HG02763 (cell line): ENCODE data around the gene GAL.
"Not testable (repeated sequence)": the region's sequence is repeated elsewhere in the genome, so short reads cannot be mapped to it uniquely, and the experiment has no call there.

Source experiments
- ATAC-seq: cut with Tn5 transposase; IDR thresholded peaks from one replicate; pipeline ENCODE4 v1.9.1; 2021; ENCODE audit warnings: mild to moderate bottlenecking, moderate library complexity; ENCODE audit not compliant: unreplicated experiment

Gene GAL, protein sequence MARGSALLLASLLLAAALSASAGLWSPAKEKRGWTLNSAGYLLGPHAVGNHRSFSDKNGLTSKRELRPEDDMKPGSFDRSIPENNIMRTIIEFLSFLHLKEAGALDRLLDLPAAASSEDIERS

DNA sequence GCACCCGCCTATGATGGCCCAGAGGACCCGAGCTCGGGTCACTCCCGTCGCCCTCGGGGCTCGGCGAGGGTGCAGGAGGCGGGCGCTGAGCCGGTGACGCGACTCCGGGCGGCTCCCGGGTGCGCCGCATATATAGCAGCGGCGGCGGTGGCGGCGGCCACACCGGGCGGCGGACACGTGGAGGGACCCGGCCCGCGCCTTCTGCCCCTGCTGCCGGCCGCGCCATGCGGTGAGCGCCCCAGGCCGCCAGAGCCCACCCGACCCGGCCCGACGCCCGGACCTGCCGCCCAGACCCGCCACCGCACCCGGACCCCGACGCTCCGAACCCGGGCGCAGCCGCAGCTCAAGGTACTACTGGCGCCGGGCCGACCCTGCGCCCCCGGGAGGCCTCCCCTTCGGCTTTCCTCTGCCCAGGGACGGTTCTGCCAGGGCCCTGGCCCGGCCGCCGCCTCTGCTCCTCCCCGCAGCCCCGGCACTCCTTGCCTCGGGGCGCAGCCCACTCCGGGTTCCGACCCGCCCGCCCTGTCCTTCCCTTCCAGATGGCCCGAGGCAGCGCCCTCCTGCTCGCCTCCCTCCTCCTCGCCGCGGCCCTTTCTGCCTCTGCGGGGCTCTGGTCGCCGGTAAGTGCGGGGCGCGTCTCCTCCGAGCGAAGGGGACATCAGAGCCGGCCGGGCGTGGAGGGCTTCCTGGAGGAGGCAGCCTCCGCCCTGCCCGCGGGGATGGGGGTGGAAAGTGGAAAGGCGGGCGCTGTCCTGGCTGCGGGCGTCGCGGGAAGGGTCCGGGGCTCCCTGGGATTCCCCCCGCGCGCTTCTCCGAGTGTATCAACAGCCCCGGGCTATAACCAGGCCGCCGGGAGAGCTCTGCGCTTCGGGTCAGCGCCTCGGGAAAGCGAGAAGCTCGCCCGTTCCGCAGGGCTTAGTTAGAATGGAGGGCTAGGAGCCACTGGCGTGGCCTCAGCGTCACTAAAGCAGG is at the start of gene GAL:
TSS of gene GAL (plus strand) at position 160 of the 972 bp plus-strand sequence. CDS start at position 540, 380 bp downstream.
- ATAC-seq = no peak

DNA sequence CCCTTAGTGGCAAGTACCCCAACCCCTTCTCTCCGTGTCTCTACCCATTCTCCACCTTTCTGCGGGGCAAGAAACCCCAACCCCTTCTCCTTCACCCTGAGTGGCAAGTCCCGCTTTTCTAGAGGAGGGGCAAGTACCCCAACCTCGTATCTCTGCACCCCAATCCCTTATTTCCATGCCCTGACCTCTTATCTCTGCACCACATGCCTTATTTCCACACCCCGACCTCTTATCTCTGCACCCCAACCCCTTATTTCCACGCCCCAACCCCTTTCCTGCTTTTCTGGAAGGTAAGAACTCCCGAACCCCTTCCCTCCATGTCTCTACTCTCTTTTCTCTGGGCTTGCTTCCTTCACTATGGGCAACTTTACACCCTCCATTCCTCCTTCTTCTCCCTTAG is 49.7 kb upstream of the GAL start:
- ATAC-seq = not testable (repeated sequence)

DNA sequence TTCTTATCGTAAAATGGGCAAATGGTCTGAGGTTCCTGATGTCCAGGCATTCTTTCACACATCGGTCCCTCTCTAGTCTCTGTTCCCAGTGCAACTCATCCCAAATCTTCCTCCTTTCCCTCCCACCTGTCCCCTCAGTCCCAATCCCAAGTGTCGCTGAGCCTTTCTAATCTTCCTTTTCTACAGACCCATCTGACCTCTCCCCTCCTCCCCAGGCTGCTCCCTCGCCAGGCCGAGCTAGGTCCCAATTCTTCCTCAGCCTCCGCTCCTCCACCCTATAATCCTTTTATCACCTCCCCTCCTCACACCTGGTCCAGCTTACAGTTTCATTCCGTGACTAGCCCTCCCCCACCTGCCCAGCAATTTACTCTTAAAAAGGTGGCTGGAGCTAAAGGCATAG is 49.2 kb upstream of the GAL start:
- ATAC-seq = not testable (repeated sequence)

DNA sequence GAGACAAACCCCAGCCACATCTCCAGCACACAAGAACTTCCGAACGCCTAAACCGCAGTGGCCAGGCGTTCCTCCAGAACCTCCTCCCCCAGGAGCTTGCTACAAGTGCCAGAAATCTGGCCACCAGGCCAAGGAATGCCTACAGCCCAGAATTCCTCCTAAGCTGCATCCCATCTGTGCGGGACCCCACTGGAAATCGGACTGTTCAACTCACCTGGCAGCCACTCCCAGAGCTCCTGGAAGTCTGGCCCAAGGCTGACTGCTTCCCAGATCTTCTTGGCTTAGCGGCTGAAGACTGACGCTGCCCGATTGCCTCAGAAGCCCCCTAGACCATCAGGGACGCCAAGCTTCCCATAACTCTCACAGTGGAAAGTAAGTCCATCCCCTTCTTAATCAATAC is 48.5 kb upstream of the GAL start:
- not testable (repeated sequence) for ATAC-seq

DNA sequence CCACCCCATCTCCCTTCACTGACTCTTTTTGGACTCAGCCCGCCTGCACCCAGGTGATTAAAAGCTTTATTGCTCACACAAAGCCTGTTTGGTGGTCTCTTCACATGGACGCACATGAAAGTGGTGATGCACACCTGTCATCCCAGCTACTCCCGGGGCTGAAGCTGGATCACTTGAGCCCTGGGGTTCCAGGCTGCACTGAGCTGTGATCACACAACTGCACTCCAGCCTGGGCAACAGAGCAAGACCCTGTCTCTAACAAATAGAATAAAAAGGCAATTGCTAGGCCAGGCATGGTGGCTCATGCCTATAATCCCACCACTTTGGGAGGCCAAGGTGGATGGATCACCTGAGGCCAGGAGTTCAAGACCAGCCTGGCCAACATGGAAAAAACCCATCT is 45.0 kb upstream of the GAL start:
- ATAC-seq = not testable (repeated sequence)

DNA sequence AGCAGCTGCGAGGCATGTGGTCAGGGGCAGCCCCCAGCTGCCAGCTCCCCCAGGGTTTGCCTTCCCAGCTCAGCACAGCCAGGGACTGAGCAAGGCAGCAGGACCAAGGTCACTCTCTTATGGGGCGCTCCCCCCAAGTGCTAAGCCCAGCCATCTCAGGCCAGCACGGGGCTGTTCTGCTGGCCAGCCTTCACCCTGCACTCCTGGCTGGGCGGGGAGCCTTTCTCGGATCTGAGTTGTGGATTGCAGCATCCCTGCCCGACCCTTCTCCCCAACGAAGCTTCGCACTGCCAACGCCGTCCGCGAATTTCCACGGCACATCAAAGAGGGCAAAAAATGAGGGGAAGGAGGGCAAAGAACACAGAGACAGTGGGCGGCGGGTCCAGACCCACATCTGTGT is 42.5 kb upstream of the GAL start:
- ATAC-seq = no peak

DNA sequence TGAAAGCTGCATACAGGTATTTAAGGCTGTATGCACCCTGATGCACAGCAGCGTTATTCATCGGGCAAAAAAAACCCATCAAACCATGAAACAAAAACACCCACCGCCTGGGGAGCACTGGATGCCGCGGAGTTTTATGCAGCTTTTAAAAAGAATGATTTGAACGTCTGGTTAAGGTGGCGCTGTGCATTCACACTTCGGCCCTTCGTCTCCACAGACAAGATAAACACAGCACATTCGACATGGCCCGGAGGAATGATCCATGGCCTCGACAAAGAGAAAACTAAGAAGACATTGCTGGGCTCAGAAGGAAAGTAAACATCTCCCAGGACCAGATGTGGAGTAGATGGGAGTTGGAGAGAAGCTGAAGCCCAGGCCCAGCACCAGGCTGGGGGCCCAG is 40.8 kb upstream of the GAL start:
- ATAC-seq = no peak

DNA sequence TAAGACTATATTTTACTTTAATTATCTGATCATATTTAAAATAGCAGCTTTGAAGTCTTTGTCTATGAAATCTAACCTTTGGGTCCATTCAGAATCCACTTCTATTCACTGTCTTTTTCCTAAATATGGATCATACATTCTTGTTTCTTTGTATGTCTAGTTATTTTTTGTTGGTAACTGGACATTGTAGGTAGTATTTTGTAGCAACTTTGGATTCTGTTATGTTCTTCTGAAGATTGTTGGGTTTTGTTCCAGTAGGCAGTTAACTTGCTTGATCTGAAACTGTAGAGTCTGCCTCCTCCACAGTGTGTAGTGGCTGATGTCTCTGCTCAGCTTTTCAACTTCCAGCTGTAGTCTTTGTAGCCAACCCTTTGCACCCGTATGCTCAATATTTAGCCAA is 37.5 kb upstream of the GAL start:
- no peak for ATAC-seq

DNA sequence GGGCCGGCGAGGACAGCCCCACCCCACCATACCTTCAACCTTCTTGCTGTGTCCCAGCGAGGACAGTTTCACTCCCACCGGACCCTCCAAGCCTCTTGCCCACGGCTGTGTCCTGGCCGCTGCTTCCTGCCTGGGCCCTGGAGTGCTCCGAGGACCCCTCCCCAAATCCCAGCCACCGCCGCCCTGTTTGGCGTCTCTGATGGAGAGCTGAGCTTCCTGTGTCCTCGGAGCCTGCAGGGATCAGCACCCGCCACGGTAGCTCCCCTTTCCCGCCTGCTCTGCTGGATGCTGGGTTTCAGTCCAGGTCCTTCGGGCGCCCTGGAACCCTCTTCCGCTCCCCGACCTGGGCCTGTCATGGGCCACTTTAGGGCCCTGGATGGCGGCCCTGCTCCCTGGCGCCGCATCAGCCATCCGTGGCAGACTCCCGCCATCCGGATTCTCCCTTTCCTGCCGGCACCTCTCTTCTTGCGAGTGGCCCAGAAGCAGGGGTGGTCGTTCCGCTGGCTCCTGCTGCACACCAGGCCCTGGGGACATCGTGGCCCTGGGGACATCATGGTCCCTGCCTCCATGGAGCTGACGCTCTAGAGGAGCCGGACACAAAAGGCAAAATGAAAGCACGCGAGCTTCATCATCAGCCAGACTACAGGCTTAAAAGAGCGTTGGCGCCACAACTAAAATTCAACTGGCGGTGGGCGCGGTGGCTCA is 34.3 kb upstream of the GAL start:
- no peak for ATAC-seq

DNA sequence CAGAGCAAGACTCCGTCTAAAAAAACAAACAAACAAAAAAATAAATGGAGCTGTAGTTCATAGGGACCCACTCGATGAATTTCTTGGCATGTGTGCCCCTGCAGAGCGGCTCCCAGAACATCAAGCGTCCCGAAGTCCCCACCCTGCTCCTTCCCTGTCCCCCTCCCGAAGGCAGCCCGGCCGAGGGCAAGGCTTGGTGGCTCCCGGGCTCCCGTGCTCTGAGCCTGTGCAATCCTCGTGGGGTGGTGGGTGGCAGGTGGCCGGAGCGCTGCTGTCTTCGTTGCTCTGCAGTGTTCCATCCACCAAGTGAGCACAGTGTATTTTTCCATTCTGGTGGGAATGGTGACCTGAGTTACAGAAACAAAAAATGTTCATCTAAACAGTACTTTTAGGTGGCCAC is 33.5 kb upstream of the GAL start:
- ATAC-seq = no peak

DNA sequence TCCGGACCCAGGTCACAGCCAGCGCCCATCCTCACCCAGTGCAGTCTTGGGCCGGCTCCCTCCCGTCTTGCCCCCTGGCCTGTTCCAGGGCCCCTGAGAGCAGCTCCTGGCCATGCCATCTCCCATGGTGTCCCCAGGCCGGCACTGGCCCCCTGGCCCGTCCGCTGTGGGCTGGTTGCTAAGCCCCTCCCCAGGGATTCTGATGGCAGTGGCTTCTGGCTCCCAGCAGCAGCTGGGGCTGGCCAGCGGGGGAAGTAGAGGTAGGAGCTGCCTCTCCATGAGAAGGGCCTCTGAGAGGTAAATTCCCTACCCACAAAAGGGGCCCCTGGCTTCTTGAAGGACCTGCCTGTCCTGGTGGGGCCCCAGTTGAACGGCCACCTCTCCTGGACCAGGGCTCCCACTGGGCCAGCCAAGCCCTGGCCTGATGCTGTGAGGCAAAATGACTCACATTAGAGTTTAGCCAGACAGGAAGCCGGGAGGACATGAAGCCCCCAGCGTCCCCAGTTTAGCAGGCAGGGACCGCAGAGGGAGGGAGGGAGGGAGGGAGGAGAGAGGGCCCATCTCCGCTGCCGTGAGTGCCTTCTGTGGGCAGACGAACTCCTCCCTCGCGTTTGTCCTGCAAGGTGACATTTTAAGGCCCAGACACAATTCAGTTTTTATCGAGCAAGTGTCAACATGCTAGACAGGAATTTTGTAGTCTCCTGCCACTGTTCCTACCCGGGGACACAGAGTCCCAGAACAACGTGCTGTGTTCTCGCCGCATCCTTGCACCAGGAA is 32.9 kb upstream of the GAL start:
- no peak for ATAC-seq

DNA sequence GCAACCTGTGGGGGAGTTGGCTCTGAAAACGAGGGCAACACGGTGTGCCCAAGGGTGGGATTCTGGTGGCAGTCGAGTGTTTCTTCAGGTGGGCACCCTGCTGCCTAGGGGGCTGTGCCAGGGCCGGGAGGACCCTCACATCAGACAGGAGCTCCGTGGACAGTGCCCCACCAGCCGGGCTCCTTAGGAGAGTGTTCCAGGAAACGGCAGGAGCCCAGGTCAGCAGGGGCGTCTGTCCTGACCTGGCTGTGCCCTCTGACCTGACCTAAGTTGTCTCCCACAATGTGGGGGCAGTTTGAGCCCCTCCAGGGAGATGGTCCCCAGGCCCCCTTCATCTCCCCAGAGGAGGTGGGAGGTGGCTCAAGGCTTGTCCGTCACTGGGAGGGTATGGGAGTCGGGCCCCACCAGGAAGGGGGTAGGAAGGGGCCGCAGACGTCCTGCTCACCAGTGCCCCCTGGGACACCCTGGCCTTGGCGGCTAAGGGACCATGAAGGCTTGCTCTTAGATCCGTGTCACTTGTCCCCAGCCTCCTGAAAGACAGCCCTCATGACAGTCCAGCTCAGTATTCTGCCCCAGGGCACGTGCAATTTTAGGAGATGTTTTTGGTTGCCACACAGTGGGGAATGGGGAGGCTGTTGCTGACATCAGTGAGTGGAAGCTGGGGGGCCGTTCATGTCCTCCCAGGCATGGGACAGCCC is 32.2 kb upstream of the GAL start:
- ATAC-seq = no peak

DNA sequence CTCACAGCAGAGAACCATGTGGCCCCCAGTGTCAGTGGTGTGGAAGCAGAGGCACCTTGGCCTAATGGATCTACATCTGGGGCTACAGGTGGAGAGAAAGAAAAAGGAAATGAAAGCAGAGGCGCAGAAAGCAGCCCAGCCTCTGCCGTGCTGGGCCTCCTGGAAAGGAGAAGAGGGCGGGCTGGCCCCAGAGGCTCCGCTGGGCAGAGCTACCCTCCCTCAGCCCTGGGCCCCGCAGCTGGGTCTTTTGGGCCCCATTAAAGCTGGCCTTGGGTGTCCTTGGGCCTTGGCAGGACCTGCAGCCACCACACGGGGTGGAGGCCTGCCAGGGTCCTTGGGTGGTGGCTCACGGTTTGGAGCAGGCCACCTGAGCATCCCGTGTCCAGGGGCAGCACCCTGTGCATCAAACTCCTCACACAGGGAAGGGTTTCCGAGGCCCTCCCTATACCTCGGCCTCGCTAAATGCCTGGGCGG is 31.6 kb upstream of the GAL start:
- ATAC-seq = no peak

DNA sequence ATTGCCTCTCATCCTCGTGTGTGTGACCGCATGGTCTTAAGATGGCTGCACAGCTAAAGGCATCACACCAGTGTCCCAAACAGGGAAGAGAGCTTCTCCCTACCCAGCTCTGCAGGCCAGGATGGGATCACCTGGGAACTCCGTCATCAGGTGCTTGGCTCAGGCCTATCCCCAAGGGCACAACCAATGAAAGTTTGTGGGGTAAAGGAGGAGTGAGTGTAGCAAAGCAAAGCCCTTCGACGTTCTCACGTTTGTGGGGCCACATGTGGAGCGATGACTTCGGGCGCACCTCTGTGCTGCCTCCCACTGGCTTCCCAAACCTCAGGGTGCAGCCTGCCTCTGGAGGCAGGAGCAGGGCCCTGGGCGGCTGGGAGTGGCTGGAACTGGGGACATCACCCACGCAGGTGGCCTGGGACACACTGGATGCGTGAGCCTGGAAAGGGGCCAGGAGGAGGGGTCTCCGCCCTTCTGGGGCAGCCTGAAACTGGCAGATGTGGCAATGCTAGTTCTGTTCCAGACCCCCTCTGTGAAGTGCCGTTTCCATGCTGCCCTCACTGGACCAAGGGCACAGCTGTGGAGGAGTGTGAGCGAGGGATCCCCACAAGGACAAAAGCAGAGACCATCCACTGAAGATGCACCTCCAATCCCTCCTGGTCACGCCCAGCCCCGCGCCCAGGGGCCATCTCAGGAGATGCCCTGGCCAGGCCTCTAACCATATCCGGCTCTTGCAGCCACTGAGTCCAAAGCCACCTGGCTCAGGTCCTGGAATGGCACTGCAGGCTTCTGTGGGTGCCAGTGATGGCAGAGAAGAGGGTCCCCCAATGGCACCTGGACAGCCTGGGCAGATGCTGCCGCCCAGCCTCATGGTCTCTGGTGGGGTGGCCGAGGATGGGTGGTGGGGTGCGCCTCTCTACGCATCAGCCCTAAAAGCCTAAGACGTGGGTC is 30.6 kb upstream of the GAL start:
- ATAC-seq = no peak

DNA sequence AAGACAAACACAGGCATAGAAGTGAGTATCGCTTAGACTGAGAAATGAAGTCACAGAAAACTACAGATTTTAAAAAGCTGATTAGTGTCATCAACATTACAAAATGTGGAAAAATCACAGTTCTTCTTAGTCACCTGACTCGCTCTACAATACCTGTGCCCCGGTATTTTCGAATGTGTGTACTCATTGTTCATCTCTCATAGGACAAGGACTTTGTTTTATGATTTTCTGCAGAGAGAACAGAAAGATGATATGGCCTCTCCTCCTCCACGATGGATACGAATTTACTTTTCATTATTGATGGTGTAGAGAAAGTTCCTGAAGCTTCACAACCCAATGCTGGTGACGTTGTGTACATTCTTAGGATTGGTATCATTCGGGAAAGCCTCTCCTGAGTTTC is 29.4 kb upstream of the GAL start:
- no peak for ATAC-seq

DNA sequence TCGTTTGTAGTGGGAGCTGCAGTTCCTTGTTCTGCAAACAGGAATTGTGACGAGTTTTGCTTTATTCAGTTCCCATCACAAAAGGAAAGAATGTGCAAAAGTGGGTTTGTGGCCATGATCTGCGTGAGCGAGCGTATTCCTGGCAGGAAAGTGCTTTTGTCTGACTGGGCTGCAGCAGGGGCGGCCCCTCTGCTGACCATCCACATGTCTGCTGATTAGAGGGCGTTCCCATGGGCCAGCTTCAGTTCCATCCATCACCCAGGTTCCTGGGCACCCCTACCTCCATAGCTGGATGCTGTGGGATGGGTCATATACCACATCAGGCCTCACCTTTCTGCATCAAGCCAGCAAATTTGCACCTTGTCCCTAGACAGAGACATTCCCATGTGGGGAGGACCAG is 28.9 kb upstream of the GAL start:
- ATAC-seq = no peak

DNA sequence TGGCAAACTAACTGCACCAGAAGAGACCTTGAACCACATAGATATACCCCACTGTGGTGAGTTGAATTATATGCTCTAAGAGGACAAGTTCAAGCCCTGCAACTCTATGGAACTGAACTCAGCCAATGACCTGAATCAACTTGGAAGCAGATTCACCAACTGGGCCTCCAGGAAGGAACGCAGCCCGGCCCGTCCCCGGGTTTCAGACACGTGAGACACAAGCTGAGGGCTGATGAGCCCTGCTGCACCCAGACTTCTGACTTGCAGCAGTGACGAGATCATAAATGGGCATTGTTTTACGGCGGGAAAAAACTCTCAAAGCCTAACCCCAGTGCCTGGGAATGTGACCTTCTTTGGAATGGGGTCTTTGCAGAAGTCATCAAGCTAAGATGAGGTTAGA is 28.5 kb upstream of the GAL start:
- no peak for ATAC-seq

DNA sequence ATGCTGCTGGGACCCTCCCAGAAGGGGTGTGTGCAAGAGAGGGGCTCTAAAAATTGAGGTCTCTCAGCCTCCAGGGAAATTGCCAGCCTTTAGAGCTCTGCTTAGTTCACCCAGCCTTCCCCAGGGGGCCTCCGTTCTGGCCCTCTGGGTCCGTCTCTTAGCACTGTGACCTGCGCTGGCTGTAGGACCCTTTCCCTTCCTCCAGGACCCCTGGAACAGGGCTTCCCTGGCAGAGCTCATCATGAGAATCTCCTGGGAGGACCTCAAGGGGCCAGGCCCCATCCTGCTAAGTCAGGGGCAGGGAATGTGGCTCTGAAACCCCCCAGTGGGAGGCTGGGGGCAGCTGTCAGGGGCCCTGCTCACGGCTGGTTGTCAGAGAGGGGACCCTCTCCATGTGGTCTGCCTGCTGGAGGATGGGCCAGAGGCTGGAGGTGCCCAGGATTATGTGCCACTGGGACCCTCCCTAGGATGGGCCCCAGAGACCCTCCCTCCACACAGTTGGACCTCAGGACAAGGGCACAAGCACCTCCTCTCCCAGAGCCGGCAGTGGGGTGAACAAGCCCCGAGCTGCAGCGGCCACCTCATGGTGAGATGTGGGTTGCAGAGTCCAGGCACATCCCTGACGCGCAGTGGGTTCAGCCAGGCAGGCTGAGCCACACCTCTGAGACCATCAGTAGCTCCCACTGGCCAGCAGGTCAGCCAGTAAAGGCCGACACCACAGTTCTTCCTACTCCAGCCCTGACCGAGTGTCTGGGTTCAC is 27.1 kb upstream of the GAL start:
- ATAC-seq = no peak

DNA sequence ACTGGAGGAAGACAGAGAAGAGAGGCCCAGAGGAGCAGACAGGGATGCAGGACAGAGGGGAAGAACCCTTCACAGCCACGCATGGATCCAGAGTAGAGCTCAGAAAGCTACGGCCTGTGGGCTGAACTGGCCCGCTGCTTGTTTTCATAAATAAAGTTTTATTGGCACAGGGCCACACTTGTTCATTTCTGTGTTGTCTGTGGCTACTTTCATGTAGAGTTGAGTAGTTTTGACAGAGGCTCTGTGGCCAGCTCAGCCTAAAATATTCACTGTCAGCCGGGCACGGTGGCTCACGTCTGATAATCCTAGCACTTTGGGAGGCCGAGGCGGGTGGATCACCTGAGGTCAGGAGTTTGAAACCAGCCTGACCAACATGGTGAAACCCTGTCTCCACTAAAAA is 26.2 kb upstream of the GAL start:
- no peak for ATAC-seq
